Neural cell (in vitro differentiated cells): Measurements from ENCODE around the gene PDE6G.

ENCODE experiments used
- EP300 ChIP-seq: fragments of 450-650 bp; conservative IDR thresholded peaks from 2 replicates; pipeline ENCODE4 v1.6.1; 2014; ENCODE audit warnings: antibody characterized with exemption, mild to moderate bottlenecking, moderate library complexity; ENCODE audit not compliant: poor library complexity, severe bottlenecking
- POLR2AphosphoS5 ChIP-seq: IDR thresholded peaks from 2 replicates; pipeline ENCODE4 v1.6.1; 2012
- SMC3 ChIP-seq: fragments of 450-650 bp; conservative IDR thresholded peaks from 2 replicates; pipeline ENCODE4 v1.6.1; 2014; ENCODE audit warnings: antibody characterized with exemption, mild to moderate bottlenecking, moderate library complexity; ENCODE audit not compliant: poor library complexity
- TF ChIP-seq, protein P1 (sequence below): fragments of 450-650 bp; IDR thresholded peaks from 2 replicates; pipeline ENCODE4 v1.5.1; 2014; ENCODE audit warnings: antibody characterized with exemption, mild to moderate bottlenecking, moderate library complexity; ENCODE audit not compliant: poor library complexity, severe bottlenecking

DNA sequence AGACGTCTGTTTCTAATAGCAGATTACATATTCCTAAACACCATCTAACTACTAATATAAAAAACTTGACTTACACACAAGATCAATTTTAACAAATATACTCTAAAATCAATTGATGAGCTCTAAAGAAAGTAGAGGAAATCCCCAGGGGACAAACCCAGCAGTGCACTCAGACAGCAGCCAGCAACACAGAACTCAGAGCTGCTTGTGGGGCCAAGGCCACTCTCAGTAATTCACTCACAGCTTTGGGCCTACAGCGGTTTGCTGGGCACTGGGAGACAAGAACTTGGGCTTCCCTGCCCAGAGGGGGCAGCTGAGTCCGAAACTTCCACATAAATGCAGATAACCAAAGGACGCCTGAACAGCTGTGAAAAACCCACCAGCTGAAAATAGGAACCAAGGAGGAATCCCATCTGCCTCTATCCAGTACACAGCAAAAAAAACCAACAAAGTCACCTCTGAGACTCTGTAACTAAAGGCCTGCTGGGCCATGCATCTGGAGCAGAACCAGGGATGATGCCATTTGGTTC lies 40.9 kb downstream of the PDE6G start:
- TF ChIP-seq, protein P1, sequence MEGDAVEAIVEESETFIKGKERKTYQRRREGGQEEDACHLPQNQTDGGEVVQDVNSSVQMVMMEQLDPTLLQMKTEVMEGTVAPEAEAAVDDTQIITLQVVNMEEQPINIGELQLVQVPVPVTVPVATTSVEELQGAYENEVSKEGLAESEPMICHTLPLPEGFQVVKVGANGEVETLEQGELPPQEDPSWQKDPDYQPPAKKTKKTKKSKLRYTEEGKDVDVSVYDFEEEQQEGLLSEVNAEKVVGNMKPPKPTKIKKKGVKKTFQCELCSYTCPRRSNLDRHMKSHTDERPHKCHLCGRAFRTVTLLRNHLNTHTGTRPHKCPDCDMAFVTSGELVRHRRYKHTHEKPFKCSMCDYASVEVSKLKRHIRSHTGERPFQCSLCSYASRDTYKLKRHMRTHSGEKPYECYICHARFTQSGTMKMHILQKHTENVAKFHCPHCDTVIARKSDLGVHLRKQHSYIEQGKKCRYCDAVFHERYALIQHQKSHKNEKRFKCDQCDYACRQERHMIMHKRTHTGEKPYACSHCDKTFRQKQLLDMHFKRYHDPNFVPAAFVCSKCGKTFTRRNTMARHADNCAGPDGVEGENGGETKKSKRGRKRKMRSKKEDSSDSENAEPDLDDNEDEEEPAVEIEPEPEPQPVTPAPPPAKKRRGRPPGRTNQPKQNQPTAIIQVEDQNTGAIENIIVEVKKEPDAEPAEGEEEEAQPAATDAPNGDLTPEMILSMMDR: no peak
- no peak for TF ChIP-seq POLR2AphosphoS5
- no peak for TF ChIP-seq SMC3
- no peak for TF ChIP-seq EP300
